GM23248 (cell line): Measurements from ENCODE around the gene NHERF1. TPM values are rescaled to one million over a fixed set of nuclear protein-coding genes. Genes with fewer than 3 reads are reported as not detected.

Source experiments
- DNase-seq: peaks from one replicate; pipeline ENCODE4 v3.0.0-alpha.2; 2015
- H2AFZ ChIP-seq: fragments of 200-600 bp; sonication (generic); 2 replicates; pipeline ENCODE4 v1.6.1; 2016; ENCODE audit warnings: antibody characterized with exemption
- H3F3A ChIP-seq: fragments of 200-600 bp; sonication (generic); 2 replicates; pipeline ENCODE4 v1.6.1; 2016; ENCODE audit warnings: mild to moderate bottlenecking, antibody characterized with exemption, mixed run types; ENCODE audit not compliant: insufficient read depth
- H3K27ac ChIP-seq: fragments of 200-600 bp; sonication (generic); 2 replicates; pipeline ENCODE4 v1.5.1; 2016; ENCODE audit warnings: mild to moderate bottlenecking
- H3K27me3 ChIP-seq: fragments of 200-600 bp; sonication (generic); replicated peaks from 2 replicates; pipeline ENCODE4 v1.6.1; 2016; ENCODE audit warnings: mild to moderate bottlenecking; ENCODE audit not compliant: insufficient read depth
- H3K36me3 ChIP-seq: fragments of 200-600 bp; sonication (generic); 2 replicates; pipeline ENCODE4 v1.6.1; 2016; ENCODE audit warnings: low read depth, mild to moderate bottlenecking
- H3K4me1 ChIP-seq: fragments of 200-600 bp; sonication (generic); 2 replicates; pipeline ENCODE4 v1.6.1; 2016; ENCODE audit warnings: mild to moderate bottlenecking; ENCODE audit not compliant: insufficient read depth
- H3K4me2 ChIP-seq: fragments of 200-600 bp; sonication (generic); one replicate; pipeline ENCODE4 v1.6.1; 2016; ENCODE audit warnings: mild to moderate bottlenecking; ENCODE audit not compliant: unreplicated experiment
- H3K4me3 ChIP-seq: fragments of 200-600 bp; sonication (generic); 2 replicates; pipeline ENCODE4 v1.5.1; 2016; ENCODE audit warnings: mild to moderate bottlenecking
- H3K79me2 ChIP-seq: fragments of 200-600 bp; sonication (generic); 2 replicates; pipeline ENCODE4 v1.6.1; 2016; ENCODE audit warnings: mild to moderate bottlenecking; ENCODE audit not compliant: insufficient read depth
- H3K9ac ChIP-seq: fragments of 200-600 bp; sonication (generic); 2 replicates; pipeline ENCODE4 v1.6.1; 2016; ENCODE audit warnings: mild to moderate bottlenecking
- H3K9me2 ChIP-seq: fragments of 200-600 bp; sonication (generic); 2 replicates; pipeline ENCODE4 v1.6.1; 2016; ENCODE audit warnings: mixed run types, mild to moderate bottlenecking, moderate library complexity; ENCODE audit not compliant: insufficient read depth
- H3K9me3 ChIP-seq: fragments of 200-600 bp; sonication (generic); one replicate; pipeline ENCODE4 v1.6.1; 2017; ENCODE audit warnings: low read depth
- H4K20me1 ChIP-seq: fragments of 200-600 bp; sonication (generic); 2 replicates; pipeline ENCODE4 v1.6.0; 2016; ENCODE audit not compliant: insufficient read depth
- EZH2 ChIP-seq: fragments of 200-600 bp; sonication (generic); IDR thresholded peaks from 2 replicates; pipeline ENCODE4 v1.6.1; 2018; ENCODE audit warnings: antibody characterized with exemption, mild to moderate bottlenecking; ENCODE audit not compliant: insufficient read depth, poor library complexity, severe bottlenecking
- EZH2phosphoT487 ChIP-seq: fragments of 200-600 bp; sonication (generic); IDR thresholded peaks from 2 replicates; pipeline ENCODE4 v1.6.1; 2018; ENCODE audit warnings: antibody characterized with exemption, moderate library complexity, mild to moderate bottlenecking, low read depth; ENCODE audit not compliant: insufficient read depth
- WGBS, 2 experiments: methylation state at CpG; one replicate each; pipeline ENCODE4 v1.1.6; 2015 to 2017; ENCODE audit warnings: low lambda C conversion rate in 2 of 2, low coverage in 1 of 2; ENCODE audit errors: missing lambda C conversion rate in 2 of 2; 5-methylcytosine and 5-hydroxymethylcytosine counted together
- in situ Hi-C: fragments of 300-500 bp; cut with MboI; formaldehyde crosslinking; loops from 2 replicates; pipeline ENCODE4 v1.15.0; 2020
- polyA plus RNA-seq: library from polyadenylated mRNA; unstranded; fragments of >200 nt; fragmentation: Nextera tagmentation; extraction: Ambion mirVana; gene quantifications from 2 replicates; pipeline ENCODE4 v1.2.1, GENCODE V29; 2016
- total RNA-seq: library from RNA; depleted of rRNA; stranded (reverse); fragments of >200 nt; shearing (Covaris generic); gene quantifications from 2 replicates; pipeline ENCODE4 v1.2.3, GENCODE V29; 2014

NHERF1 gene
- total and polyA plus RNA-seq, 2 experiments from 2014 or later, result 8.0 to 9.1 TPM

- in situ Hi-C loops, result no loop called here
These were observed 32.2 kb downstream of the NHERF1 start for GRCh38 chr17:74780443-74781238.

GRCh38 chr17:74782571-74782970 is 34.1 kb downstream of the NHERF1 start:
- H3K4me1 ChIP-seq, result no peaks in the 10 kb centered on the region
- H3K4me2 ChIP-seq, result no peak overlapping the region
- in situ Hi-C loops, result no loop called here
- no peaks in the 10 kb centered on the region for H3K36me3 ChIP-seq
- H3K4me3 ChIP-seq, result no peak overlapping the region
- WGBS, 2 experiments, result 79 to 85% methylated on average over 5 of the region's 5 CpGs
- no peak overlapping the region for H3K27ac ChIP-seq
- TF ChIP-seq EZH2 (no peak), EZH2phosphoT487 (no peak)
- no peaks in the 10 kb centered on the region for H3F3A ChIP-seq
- no peaks in the 10 kb centered on the region for H3K9me3 ChIP-seq
- no peaks in the 10 kb centered on the region for H3K27me3 ChIP-seq
- H3K79me2 ChIP-seq, result peaks cover 20% of the 10 kb centered on the region
- DNase-seq, result no peak
- H2AFZ ChIP-seq, result no peak overlapping the region
- no peaks in the 10 kb centered on the region for H3K9me2 ChIP-seq
- no peaks in the 10 kb centered on the region for H4K20me1 ChIP-seq
- H3K9ac ChIP-seq, result no peak overlapping the region

More at GRCh38 chr17:74780443-74781238, 32.2 kb downstream of the NHERF1 start:
- Histone ChIP-seq H4K20me1 (no peaks in the 10 kb centered on the region), H3K4me3 (no peak overlapping the region), H3K4me2 (no peak overlapping the region), H3K4me1 (0 out of 2 replicates have a peak, but pooled peaks cover 7% of the 10 kb centered on the region), H3K27ac (no peak overlapping the region), H3K9me3 (no peaks in the 10 kb centered on the region), H3K9ac (no peak overlapping the region), H3K36me3 (no peaks in the 10 kb centered on the region), H3F3A (no peaks in the 10 kb centered on the region), H3K79me2 (peaks cover 37% of the 10 kb centered on the region), H2AFZ (no peak overlapping the region), H3K27me3 (no peaks in the 10 kb centered on the region), H3K9me2 (no peaks in the 10 kb centered on the region)
- no peak for DNase-seq
- TF ChIP-seq EZH2phosphoT487, result no peak
- TF ChIP-seq EZH2, result no peak
- 75 to 80% methylated on average over 7 of the region's 7 CpGs for whole genome bisulfite sequencing, 2 experiments

GRCh38 chr17:74784125-74784810 is 35.8 kb downstream of the NHERF1 start:
- no peaks in the 10 kb centered on the region for H3K36me3 ChIP-seq
- no peaks in the 10 kb centered on the region for H3K4me1 ChIP-seq
- no peaks in the 10 kb centered on the region for H3K9me3 ChIP-seq
- no peaks in the 10 kb centered on the region for H3K27me3 ChIP-seq
- H3K79me2 ChIP-seq, result peaks cover 4% of the 10 kb centered on the region; the same call in 1 of the 2 replicates
- DNase-seq, result no peak
- no peak overlapping the region for H3K4me3 ChIP-seq
- H3K9ac ChIP-seq, result no peak overlapping the region
- no peaks in the 10 kb centered on the region for H3F3A ChIP-seq
- in situ Hi-C loops, result no loop called here
- H3K4me2 ChIP-seq, result no peak overlapping the region
- no peak for TF ChIP-seq EZH2phosphoT487
- TF ChIP-seq EZH2, result no peak
- no peaks in the 10 kb centered on the region for H3K9me2 ChIP-seq
- H2AFZ ChIP-seq, result no peak overlapping the region
- 77 to 83% methylated on average over 5 of the region's 5 CpGs for WGBS, 2 experiments
- no peaks in the 10 kb centered on the region for H4K20me1 ChIP-seq
- H3K27ac ChIP-seq, result no peak overlapping the region

GRCh38 chr17:74785096-74785980 is 36.9 kb downstream of the NHERF1 start:
- Histone ChIP-seq H3K27me3 (no peaks in the 10 kb centered on the region), H3K9me3 (no peaks in the 10 kb centered on the region), H2AFZ (no peak overlapping the region), H3K27ac (no peak overlapping the region), H3K9me2 (no peaks in the 10 kb centered on the region), H3F3A (no peaks in the 10 kb centered on the region), H3K4me2 (no peak overlapping the region), H3K4me3 (no peak overlapping the region), H3K79me2 (no peaks in the 10 kb centered on the region), H4K20me1 (no peaks in the 10 kb centered on the region), H3K4me1 (no peaks in the 10 kb centered on the region), H3K9ac (no peak overlapping the region), H3K36me3 (no peaks in the 10 kb centered on the region)
- in situ Hi-C loops, result no loop called here
- no peak for DNase-seq
- TF ChIP-seq EZH2phosphoT487, result no peak
- TF ChIP-seq EZH2, result no peak
- 89% methylated on average over 21 of the region's 21 CpGs for WGBS, 2 experiments
